WTC11 (cell line): ENCODE measurements around the gene RFX4. TPM values are rescaled to one million over a fixed set of nuclear protein-coding genes. Genes with fewer than 3 reads are reported as not detected.

Source experiments
- ATAC-seq: fragments of 200-7000 bp; cut with Tn5 transposase; 2 replicates; pipeline ENCODE4 v1.10.0; 2021; ENCODE audit warnings: mild to moderate bottlenecking, moderate library complexity
- CTCF ChIA-PET: fragments of 300-600 bp; sonication (Branson Sonifier 250); formaldehyde crosslinking; loops from one replicate; lab custom pipeline; 2021; ENCODE audit warnings: antibody characterized with exemption; lab: Charles Lee
- POLR2A ChIA-PET: fragments of 350-600 bp; sonication (Branson Sonifier 250); formaldehyde crosslinking; loops from one replicate; lab custom pipeline; 2021; ENCODE audit warnings: antibody characterized with exemption; lab: Charles Lee
- DNase-seq: peaks from one replicate; pipeline ENCODE4 v3.0.0; 2021; ENCODE audit warnings: low spot score
- H3K27ac Mint-ChIP-seq: 2 replicates; pipeline ENCODE4 v1.8.0; 2021; ENCODE audit warnings: mixed read lengths
- H3K27me3 Mint-ChIP-seq: 2 replicates; pipeline ENCODE4 v1.8.0; 2021; ENCODE audit warnings: low read depth, mild to moderate bottlenecking, moderate library complexity, mixed read lengths
- H3K36me3 Mint-ChIP-seq: 2 replicates; pipeline ENCODE4 v1.8.0; 2021; ENCODE audit warnings: mixed read lengths
- H3K4me1 Mint-ChIP-seq: 2 replicates; pipeline ENCODE4 v1.8.0; 2022; ENCODE audit warnings: mixed read lengths
- H3K4me3 Mint-ChIP-seq: 2 replicates; pipeline ENCODE4 v1.8.0; 2021; ENCODE audit warnings: mild to moderate bottlenecking, moderate library complexity, mixed read lengths
- H3K9me3 Mint-ChIP-seq: 2 replicates; pipeline ENCODE4 v1.8.0; 2021; ENCODE audit warnings: mixed read lengths
- GABPB1 ChIP-seq: sonication (generic); formaldehyde crosslinking; IDR thresholded peaks from 2 replicates; pipeline ENCODE4 v1.8.1; 2023; ENCODE audit warnings: mild to moderate bottlenecking, missing genetic modification reagents
- NFATC4 ChIP-seq: fragments of 250-450 bp; sonication (Bioruptor Pico); IDR thresholded peaks from 2 replicates; pipeline ENCODE4 v1.9.0; 2021; ENCODE audit warnings: mild to moderate bottlenecking
- TEAD4 ChIP-seq: sonication (generic); formaldehyde crosslinking; IDR thresholded peaks from 2 replicates; pipeline ENCODE4 v1.8.0; 2022; ENCODE audit warnings: mild to moderate bottlenecking, missing genetic modification reagents
- ZNF219 ChIP-seq: sonication (generic); formaldehyde crosslinking; IDR thresholded peaks from 2 replicates; pipeline ENCODE4 v1.8.0; 2023; ENCODE audit warnings: missing genetic modification reagents, mild to moderate bottlenecking, borderline replicate concordance
- ZNF396 ChIP-seq: fragments of 250-450 bp; sonication (Bioruptor Pico); IDR thresholded peaks from 2 replicates; pipeline ENCODE4 v1.8.0; 2021; ENCODE audit warnings: mild to moderate bottlenecking, moderate library complexity, borderline replicate concordance
- ZNF423 ChIP-seq: fragments of 250-450 bp; sonication (Bioruptor Pico); IDR thresholded peaks from 2 replicates; pipeline ENCODE4 v2.1.2; 2022; ENCODE audit warnings: mild to moderate bottlenecking, moderate library complexity
- total RNA-seq: library from RNA; stranded (reverse); gene quantifications from 3 replicates; pipeline ENCODE4 v1.2.3, GENCODE V29; 2021
- TF ChIP-seq, protein P1 (sequence below): sonication (generic); formaldehyde crosslinking; IDR thresholded peaks from 2 replicates; pipeline ENCODE4 v1.8.0; 2023; ENCODE audit warnings: missing genetic modification reagents, mild to moderate bottlenecking, borderline replicate concordance
- TF ChIP-seq, protein P2 (sequence below): sonication (generic); formaldehyde crosslinking; IDR thresholded peaks from 2 replicates; pipeline ENCODE4 v1.8.0; 2022; ENCODE audit warnings: mild to moderate bottlenecking, missing genetic modification reagents
- TF ChIP-seq, protein P3 (sequence below): sonication (generic); formaldehyde crosslinking; IDR thresholded peaks from 2 replicates; pipeline ENCODE4 v1.8.1; 2023; ENCODE audit warnings: mild to moderate bottlenecking, missing genetic modification reagents, moderate library complexity
- TF ChIP-seq, protein P4 (sequence below): sonication (generic); formaldehyde crosslinking; IDR thresholded peaks from 2 replicates; pipeline ENCODE4 v1.8.1; 2022; ENCODE audit warnings: low read depth, missing genetic modification reagents, borderline replicate concordance
- TF ChIP-seq, protein P5 (sequence below): sonication (generic); formaldehyde crosslinking; IDR thresholded peaks from 2 replicates; pipeline ENCODE4 v1.8.1; 2023; ENCODE audit warnings: mild to moderate bottlenecking, missing genetic modification reagents
- TF ChIP-seq, protein P6 (sequence below): sonication (generic); formaldehyde crosslinking; IDR thresholded peaks from 2 replicates; pipeline ENCODE4 v1.8.0; 2023; ENCODE audit warnings: mild to moderate bottlenecking, missing genetic modification reagents
- TF ChIP-seq, protein P7 (sequence below): sonication (generic); formaldehyde crosslinking; IDR thresholded peaks from 2 replicates; pipeline ENCODE4 v1.8.0; 2022; ENCODE audit warnings: missing genetic modification reagents

RFX4 gene
- total RNA-seq, 1 experiment from 2014 or later = 0.26 TPM

DNA sequence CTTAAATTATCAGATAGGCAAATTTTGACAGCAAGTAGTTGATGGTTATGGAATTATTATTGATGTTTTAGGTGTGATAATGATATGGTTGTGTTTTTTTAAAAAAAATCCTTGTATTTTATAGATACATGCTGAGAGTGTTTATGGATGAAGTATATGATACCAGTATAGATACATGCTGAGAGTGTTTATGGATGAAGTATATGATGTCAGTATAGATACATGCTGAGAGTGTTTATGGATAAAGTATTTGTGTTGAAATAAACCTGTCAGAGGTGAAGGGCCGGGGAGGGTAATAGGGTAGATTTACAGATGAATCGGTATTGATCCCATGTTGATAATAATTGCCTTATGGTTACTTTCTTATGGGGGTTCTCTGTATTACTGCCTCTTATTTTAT is 6.0 kb upstream of the RFX4 start (continued):
- TF ChIP-seq, protein P1, sequence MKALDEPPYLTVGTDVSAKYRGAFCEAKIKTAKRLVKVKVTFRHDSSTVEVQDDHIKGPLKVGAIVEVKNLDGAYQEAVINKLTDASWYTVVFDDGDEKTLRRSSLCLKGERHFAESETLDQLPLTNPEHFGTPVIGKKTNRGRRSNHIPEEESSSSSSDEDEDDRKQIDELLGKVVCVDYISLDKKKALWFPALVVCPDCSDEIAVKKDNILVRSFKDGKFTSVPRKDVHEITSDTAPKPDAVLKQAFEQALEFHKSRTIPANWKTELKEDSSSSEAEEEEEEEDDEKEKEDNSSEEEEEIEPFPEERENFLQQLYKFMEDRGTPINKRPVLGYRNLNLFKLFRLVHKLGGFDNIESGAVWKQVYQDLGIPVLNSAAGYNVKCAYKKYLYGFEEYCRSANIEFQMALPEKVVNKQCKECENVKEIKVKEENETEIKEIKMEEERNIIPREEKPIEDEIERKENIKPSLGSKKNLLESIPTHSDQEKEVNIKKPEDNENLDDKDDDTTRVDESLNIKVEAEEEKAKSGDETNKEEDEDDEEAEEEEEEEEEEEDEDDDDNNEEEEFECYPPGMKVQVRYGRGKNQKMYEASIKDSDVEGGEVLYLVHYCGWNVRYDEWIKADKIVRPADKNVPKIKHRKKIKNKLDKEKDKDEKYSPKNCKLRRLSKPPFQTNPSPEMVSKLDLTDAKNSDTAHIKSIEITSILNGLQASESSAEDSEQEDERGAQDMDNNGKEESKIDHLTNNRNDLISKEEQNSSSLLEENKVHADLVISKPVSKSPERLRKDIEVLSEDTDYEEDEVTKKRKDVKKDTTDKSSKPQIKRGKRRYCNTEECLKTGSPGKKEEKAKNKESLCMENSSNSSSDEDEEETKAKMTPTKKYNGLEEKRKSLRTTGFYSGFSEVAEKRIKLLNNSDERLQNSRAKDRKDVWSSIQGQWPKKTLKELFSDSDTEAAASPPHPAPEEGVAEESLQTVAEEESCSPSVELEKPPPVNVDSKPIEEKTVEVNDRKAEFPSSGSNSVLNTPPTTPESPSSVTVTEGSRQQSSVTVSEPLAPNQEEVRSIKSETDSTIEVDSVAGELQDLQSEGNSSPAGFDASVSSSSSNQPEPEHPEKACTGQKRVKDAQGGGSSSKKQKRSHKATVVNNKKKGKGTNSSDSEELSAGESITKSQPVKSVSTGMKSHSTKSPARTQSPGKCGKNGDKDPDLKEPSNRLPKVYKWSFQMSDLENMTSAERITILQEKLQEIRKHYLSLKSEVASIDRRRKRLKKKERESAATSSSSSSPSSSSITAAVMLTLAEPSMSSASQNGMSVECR (CRISPR knock-in tag) = no peak

DNA sequence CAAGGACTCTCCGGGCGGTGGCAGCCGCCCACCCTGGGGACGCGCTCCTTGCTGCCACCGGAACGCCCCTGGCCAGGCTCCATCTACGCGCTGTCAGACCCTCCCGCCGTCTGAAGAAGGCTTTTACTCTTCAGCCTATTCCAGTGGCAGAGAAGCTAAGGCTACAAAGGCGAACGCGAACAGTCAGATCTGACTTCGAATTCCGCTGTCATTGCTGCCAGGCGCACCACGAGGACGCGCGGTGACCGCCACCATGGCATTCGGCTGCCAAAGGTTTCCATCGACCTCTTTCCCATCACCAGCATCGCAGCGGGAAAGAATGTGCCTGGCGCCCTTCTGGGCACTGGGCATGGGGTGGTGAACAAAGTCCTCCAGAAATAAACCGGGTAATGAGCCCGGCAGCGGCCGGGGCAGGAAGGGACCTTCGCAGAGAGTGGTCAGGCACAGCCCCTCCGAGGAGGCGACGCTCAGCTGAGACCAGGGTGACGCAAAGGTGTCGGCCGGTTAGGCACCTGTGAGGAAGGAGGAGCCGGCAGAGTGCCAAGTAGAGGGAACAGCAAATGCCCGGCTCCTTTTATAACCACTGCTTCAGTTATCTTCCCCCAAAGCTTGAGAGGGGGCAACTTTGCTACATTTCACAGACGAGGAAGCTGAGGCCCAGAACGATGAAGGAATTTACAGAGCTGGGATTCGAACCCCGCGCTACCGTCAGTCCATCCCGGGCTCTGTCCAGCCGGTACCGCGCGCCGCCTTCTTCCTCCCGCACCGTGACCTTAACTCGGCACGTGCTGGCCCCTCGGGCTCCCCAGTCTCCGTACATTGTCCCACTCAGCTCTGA is 1.9 kb upstream of the RFX4 start:
- peaks cover 93% of the 10 kb centered on the region for H3K27me3 Mint-ChIP-seq
- peaks cover 31% of the 10 kb centered on the region for H3K4me1 Mint-ChIP-seq
- peak overlapping the region; percentile 57 for H3K4me3 Mint-ChIP-seq
- TF ChIP-seq, protein P2, sequence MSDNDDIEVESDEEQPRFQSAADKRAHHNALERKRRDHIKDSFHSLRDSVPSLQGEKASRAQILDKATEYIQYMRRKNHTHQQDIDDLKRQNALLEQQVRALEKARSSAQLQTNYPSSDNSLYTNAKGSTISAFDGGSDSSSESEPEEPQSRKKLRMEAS (CRISPR knock-in tag) = peak; percentile 60; the same call in 1 of the 2 replicates
- TF ChIP-seq GABPB1 (CRISPR knock-in tag) = no peak
- TF ChIP-seq, protein P3, sequence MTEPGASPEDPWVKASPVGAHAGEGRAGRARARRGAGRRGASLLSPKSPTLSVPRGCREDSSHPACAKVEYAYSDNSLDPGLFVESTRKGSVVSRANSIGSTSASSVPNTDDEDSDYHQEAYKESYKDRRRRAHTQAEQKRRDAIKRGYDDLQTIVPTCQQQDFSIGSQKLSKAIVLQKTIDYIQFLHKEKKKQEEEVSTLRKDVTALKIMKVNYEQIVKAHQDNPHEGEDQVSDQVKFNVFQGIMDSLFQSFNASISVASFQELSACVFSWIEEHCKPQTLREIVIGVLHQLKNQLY (CRISPR knock-in tag) = no peak
- TF ChIP-seq ZNF423 = no peak
- peak; percentile 29 for DNase-seq
- ATAC-seq = peak; percentile 1; the same call in 1 of the 2 replicates
- no peaks in the 10 kb centered on the region for H3K9me3 Mint-ChIP-seq
- ChIA-PET CTCF (interaction anchor here (0.5 to 4.3 kb wide), 3 partner anchors 133 to 355 kb away, joined by 4 to 19 read pairs (median 7); no protein-coding TSS in a partner anchor), POLR2A (interaction anchor here (0.7 to 1.2 kb wide), 3 partner anchors 56 to 375 kb away, joined by 3 read pairs; partner anchors contain the start of genes POLR3B and TMEM263)
- no peaks in the 10 kb centered on the region for H3K36me3 Mint-ChIP-seq
- H3K27ac Mint-ChIP-seq = no peak overlapping the region

DNA sequence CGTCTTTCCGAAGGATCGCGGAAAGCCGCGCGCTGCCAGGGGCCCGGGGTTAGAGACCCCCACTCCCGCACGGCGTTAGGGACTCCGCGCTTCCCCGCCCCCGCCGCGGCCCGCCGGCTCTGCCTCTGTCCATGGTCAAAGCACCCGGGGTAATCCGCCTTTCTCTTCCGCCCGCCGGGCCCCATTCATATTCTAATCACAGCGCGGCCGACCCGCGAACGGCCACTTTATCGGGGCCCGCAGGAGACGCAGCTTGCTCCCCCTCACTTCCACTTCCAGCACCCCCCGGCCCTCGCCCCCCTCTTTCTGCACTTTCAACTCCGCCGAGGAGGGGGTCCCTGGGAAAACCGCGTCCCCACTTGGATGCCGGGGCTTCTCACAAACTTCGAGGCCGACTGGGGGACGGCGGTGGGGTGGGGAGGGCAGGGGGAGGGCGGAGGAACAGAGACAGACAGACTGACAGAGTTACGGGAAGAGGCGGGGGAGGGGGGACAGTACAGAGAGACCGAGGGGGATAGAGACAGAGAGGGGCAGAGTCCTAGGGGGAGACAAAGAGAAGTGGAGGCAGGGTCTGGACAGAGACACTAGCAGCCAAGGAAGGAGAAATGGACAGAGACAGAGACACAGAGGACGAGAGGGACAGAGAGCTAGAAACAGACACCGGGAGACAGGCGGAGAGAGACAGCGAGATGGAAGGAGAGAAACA is 1.1 kb upstream of the RFX4 start:
- peak overlapping the region; percentile 30; the same call in 1 of the 2 replicates for H3K27ac Mint-ChIP-seq
- H3K9me3 Mint-ChIP-seq = no peaks in the 10 kb centered on the region
- H3K36me3 Mint-ChIP-seq = no peaks in the 10 kb centered on the region
- DNase-seq (peak; percentile 83), ATAC-seq (peak; percentile 37)
- ChIA-PET POLR2A (interaction anchor here (0.7 to 1.2 kb wide), 2 partner anchors 224 to 374 kb away, joined by 3 read pairs; partner anchors contain the start of genes POLR3B and TMEM263), CTCF (interaction anchor here (0.5 to 4.3 kb wide), 5 partner anchors 133 to 354 kb away, joined by 4 to 19 read pairs (median 4); partner anchors contain the start of gene POLR3B)
- peak overlapping the region; percentile 71 for H3K4me3 Mint-ChIP-seq
- peaks cover 33% of the 10 kb centered on the region for H3K4me1 Mint-ChIP-seq
- H3K27me3 Mint-ChIP-seq = peaks cover 93% of the 10 kb centered on the region
- TF ChIP-seq, protein P4, sequence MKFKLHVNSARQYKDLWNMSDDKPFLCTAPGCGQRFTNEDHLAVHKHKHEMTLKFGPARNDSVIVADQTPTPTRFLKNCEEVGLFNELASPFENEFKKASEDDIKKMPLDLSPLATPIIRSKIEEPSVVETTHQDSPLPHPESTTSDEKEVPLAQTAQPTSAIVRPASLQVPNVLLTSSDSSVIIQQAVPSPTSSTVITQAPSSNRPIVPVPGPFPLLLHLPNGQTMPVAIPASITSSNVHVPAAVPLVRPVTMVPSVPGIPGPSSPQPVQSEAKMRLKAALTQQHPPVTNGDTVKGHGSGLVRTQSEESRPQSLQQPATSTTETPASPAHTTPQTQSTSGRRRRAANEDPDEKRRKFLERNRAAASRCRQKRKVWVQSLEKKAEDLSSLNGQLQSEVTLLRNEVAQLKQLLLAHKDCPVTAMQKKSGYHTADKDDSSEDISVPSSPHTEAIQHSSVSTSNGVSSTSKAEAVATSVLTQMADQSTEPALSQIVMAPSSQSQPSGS (CRISPR knock-in tag) = no peak
- TF ChIP-seq ZNF219 (no peak), TEAD4 (CRISPR knock-in tag) (no peak), NFATC4 (CRISPR knock-in tag) (no peak), ZNF396 (CRISPR knock-in tag) (no peak)
- TF ChIP-seq, protein P5, sequence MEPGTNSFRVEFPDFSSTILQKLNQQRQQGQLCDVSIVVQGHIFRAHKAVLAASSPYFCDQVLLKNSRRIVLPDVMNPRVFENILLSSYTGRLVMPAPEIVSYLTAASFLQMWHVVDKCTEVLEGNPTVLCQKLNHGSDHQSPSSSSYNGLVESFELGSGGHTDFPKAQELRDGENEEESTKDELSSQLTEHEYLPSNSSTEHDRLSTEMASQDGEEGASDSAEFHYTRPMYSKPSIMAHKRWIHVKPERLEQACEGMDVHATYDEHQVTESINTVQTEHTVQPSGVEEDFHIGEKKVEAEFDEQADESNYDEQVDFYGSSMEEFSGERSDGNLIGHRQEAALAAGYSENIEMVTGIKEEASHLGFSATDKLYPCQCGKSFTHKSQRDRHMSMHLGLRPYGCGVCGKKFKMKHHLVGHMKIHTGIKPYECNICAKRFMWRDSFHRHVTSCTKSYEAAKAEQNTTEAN (CRISPR knock-in tag) = no peak
- TF ChIP-seq, protein P6, sequence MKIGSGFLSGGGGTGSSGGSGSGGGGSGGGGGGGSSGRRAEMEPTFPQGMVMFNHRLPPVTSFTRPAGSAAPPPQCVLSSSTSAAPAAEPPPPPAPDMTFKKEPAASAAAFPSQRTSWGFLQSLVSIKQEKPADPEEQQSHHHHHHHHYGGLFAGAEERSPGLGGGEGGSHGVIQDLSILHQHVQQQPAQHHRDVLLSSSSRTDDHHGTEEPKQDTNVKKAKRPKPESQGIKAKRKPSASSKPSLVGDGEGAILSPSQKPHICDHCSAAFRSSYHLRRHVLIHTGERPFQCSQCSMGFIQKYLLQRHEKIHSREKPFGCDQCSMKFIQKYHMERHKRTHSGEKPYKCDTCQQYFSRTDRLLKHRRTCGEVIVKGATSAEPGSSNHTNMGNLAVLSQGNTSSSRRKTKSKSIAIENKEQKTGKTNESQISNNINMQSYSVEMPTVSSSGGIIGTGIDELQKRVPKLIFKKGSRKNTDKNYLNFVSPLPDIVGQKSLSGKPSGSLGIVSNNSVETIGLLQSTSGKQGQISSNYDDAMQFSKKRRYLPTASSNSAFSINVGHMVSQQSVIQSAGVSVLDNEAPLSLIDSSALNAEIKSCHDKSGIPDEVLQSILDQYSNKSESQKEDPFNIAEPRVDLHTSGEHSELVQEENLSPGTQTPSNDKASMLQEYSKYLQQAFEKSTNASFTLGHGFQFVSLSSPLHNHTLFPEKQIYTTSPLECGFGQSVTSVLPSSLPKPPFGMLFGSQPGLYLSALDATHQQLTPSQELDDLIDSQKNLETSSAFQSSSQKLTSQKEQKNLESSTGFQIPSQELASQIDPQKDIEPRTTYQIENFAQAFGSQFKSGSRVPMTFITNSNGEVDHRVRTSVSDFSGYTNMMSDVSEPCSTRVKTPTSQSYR (CRISPR knock-in tag) = 0 out of 2 replicates have a peak, but pooled peaks have one; percentile 48
- TF ChIP-seq, protein P7, sequence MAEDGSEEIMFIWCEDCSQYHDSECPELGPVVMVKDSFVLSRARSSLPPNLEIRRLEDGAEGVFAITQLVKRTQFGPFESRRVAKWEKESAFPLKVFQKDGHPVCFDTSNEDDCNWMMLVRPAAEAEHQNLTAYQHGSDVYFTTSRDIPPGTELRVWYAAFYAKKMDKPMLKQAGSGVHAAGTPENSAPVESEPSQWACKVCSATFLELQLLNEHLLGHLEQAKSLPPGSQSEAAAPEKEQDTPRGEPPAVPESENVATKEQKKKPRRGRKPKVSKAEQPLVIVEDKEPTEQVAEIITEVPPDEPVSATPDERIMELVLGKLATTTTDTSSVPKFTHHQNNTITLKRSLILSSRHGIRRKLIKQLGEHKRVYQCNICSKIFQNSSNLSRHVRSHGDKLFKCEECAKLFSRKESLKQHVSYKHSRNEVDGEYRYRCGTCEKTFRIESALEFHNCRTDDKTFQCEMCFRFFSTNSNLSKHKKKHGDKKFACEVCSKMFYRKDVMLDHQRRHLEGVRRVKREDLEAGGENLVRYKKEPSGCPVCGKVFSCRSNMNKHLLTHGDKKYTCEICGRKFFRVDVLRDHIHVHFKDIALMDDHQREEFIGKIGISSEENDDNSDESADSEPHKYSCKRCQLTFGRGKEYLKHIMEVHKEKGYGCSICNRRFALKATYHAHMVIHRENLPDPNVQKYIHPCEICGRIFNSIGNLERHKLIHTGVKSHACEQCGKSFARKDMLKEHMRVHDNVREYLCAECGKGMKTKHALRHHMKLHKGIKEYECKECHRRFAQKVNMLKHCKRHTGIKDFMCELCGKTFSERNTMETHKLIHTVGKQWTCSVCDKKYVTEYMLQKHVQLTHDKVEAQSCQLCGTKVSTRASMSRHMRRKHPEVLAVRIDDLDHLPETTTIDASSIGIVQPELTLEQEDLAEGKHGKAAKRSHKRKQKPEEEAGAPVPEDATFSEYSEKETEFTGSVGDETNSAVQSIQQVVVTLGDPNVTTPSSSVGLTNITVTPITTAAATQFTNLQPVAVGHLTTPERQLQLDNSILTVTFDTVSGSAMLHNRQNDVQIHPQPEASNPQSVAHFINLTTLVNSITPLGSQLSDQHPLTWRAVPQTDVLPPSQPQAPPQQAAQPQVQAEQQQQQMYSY (CRISPR knock-in tag) = peak; percentile 43; the same call in 1 of the 2 replicates
